CD14-positive monocyte (primary cell): Measurements from ENCODE around the gene SNX8. TPM values are rescaled to one million over a fixed set of nuclear protein-coding genes. Genes with fewer than 3 reads are reported as not detected.
A peak's percentile ranks its signal among the peaks of the same experiment; 100 is the strongest.

ENCODE experiments used
- DNase-seq, 3 donors: peaks; one replicate each; pipeline ENCODE4 v3.0.0-alpha.2; 2011 to 2022
- H2AFZ ChIP-seq: 2 replicates; pipeline ENCODE4 v1.6.0; 2012; ENCODE audit warnings: mild to moderate bottlenecking, low read depth, low read length, inconsistent platforms; ENCODE audit not compliant: insufficient read depth, poor library complexity, severe bottlenecking
- H3K27ac ChIP-seq, 2 donors: 1 replicate in 1 of 2; 2 replicates in 1 of 2; pipeline ENCODE4 v1.5.1; 2012 to 2013; ENCODE audit warnings: low read length in 2 of 2, control low read depth in 1 of 2, inconsistent platforms in 1 of 2, low read depth in 1 of 2, mild to moderate bottlenecking in 1 of 2
- H3K27me3 ChIP-seq, 2 donors: one replicate each; pipeline versions ENCODE4 v1.6.0 to v1.6.1; 2011 to 2013; ENCODE audit warnings: low read length in 2 of 2; ENCODE audit not compliant: control insufficient read depth in 2 of 2, insufficient read depth in 2 of 2
- H3K36me3 ChIP-seq, 2 donors: replicated peaks in 1 of 2; 1 replicate in 1 of 2; 2 replicates in 1 of 2; pipeline versions ENCODE4 v1.5.1 to v1.6.1; 2012 to 2013; ENCODE audit warnings: low read length in 2 of 2, control low read depth in 1 of 2, inconsistent platforms in 1 of 2, mild to moderate bottlenecking in 1 of 2; ENCODE audit not compliant: insufficient read depth in 2 of 2, control insufficient read depth in 1 of 2
- H3K4me1 ChIP-seq, 2 donors: 1 replicate in 1 of 2; 2 replicates in 1 of 2; pipeline versions ENCODE4 v1.5.1 to v1.6.1; 2012 to 2013; ENCODE audit warnings: low read length in 2 of 2, control low read depth in 1 of 2, inconsistent platforms in 1 of 2, mild to moderate bottlenecking in 1 of 2, moderate library complexity in 1 of 2; ENCODE audit not compliant: insufficient read depth in 2 of 2, control insufficient read depth in 1 of 2
- H3K4me2 ChIP-seq: replicated peaks from 2 replicates; pipeline ENCODE3; 2012; ENCODE audit warnings: low read length, moderate library complexity, mild to moderate bottlenecking; ENCODE audit not compliant: poor library complexity, severe bottlenecking; ENCODE audit errors: extremely low read depth
- H3K4me3 ChIP-seq, 3 experiments: fragments of 200-600 bp in 1 of 3; sonication (generic) in 1 of 3; replicated peaks in 1 of 3; 1 replicate in 2 of 3; 2 replicates in 1 of 3; pipeline ENCODE4 v1.5.1; 2011 to 2013; ENCODE audit warnings: low read length in 3 of 3, mild to moderate bottlenecking in 3 of 3, control low read depth in 2 of 3, low read depth in 2 of 3, inconsistent platforms in 1 of 3, moderate library complexity in 1 of 3
- H3K79me2 ChIP-seq: 2 replicates; pipeline ENCODE4 v1.6.0; 2012; ENCODE audit warnings: mild to moderate bottlenecking, control low read depth, inconsistent platforms, low read length, moderate library complexity; ENCODE audit not compliant: insufficient read depth
- H3K9ac ChIP-seq: 2 replicates; pipeline ENCODE4 v1.6.0; 2017; ENCODE audit warnings: low read length, mild to moderate bottlenecking; ENCODE audit not compliant: insufficient read depth, poor library complexity, severe bottlenecking
- H3K9me3 ChIP-seq, 2 donors: replicated peaks in 1 of 2; 1 replicate in 1 of 2; 2 replicates in 1 of 2; pipeline versions ENCODE4 v1.5.1 to v1.6.1; 2012 to 2013; ENCODE audit warnings: low read length in 2 of 2, control low read depth in 1 of 2; ENCODE audit not compliant: control insufficient read depth in 1 of 2, insufficient read depth in 1 of 2
- H4K20me1 ChIP-seq: 2 replicates; pipeline ENCODE4 v1.6.0; 2012; ENCODE audit warnings: mild to moderate bottlenecking, low read length, control low read depth, moderate library complexity; ENCODE audit not compliant: insufficient read depth
- H3K27ac Mint-ChIP-seq, 7 donors: one replicate each; pipeline ENCODE4 v1.8.0; 2020; ENCODE audit warnings: mild to moderate bottlenecking in 7 of 7, mixed read lengths in 7 of 7, moderate library complexity in 6 of 7, inconsistent platforms in 2 of 7
- H3K27me3 Mint-ChIP-seq, 3 donors: one replicate each; pipeline ENCODE4 v1.8.0; 2021 to 2022; ENCODE audit warnings: low read depth in 3 of 3, mild to moderate bottlenecking in 3 of 3, mixed read lengths in 3 of 3, moderate library complexity in 3 of 3, inconsistent platforms in 1 of 3
- H3K36me3 Mint-ChIP-seq, 2 donors: one replicate each; pipeline ENCODE4 v1.8.0; 2020; ENCODE audit warnings: mixed read lengths in 2 of 2, inconsistent platforms in 1 of 2, mild to moderate bottlenecking in 1 of 2
- H3K4me1 Mint-ChIP-seq: one replicate; pipeline ENCODE4 v1.8.0; 2020; ENCODE audit warnings: mild to moderate bottlenecking, mixed read lengths
- H3K4me3 Mint-ChIP-seq, 2 donors: one replicate each; pipeline ENCODE4 v1.8.0; 2020; ENCODE audit warnings: mild to moderate bottlenecking in 2 of 2, mixed read lengths in 2 of 2, moderate library complexity in 1 of 2
- H3K9me3 Mint-ChIP-seq, 7 donors: one replicate each; pipeline ENCODE4 v1.8.0; 2020 to 2022; ENCODE audit warnings: mixed read lengths in 7 of 7, mild to moderate bottlenecking in 6 of 7, moderate library complexity in 6 of 7, inconsistent platforms in 2 of 7
- WGBS: methylation state at CpG from one replicate; pipeline ENCODE4 v1.1.5; 2013; ENCODE audit warnings: missing lambda C conversion rate; ENCODE audit not compliant: insufficient coverage; 5-methylcytosine and 5-hydroxymethylcytosine counted together
- intact Hi-C, 2 donors: fragments of 100-400 bp; cut with micrococcal nuclease; formaldehyde crosslinking; loops; one replicate each; pipeline versions ENCODE4 v1.15.0 to v1.15.1; 2023
- polyA plus RNA-seq, 3 donors: library from polyadenylated mRNA; depleted of rRNA in 1 of 3; unstranded in 2 of 3; stranded (reverse) in 1 of 3; fragments of 300-500 nt in 2 of 3; fragments of >200 nt in 1 of 3; fragmentation: Illumina TruSeq in 2 of 3; gene quantifications; 1 replicate in 2 of 3; 2 replicates in 1 of 3; pipeline ENCODE4 v1.2.3, GENCODE V29; 2012 to 2021
- TF ChIP-seq, protein P1 (sequence below): fragments of 200-600 bp; IDR thresholded peaks from one replicate; pipeline ENCODE4 v1.8.0; 2022; ENCODE audit warnings: antibody characterized with exemption, mild to moderate bottlenecking

SNX8 gene
- polyA plus RNA-seq, 3 donors = 15.4 to 43.7 (median 41.9) TPM

DNA sequence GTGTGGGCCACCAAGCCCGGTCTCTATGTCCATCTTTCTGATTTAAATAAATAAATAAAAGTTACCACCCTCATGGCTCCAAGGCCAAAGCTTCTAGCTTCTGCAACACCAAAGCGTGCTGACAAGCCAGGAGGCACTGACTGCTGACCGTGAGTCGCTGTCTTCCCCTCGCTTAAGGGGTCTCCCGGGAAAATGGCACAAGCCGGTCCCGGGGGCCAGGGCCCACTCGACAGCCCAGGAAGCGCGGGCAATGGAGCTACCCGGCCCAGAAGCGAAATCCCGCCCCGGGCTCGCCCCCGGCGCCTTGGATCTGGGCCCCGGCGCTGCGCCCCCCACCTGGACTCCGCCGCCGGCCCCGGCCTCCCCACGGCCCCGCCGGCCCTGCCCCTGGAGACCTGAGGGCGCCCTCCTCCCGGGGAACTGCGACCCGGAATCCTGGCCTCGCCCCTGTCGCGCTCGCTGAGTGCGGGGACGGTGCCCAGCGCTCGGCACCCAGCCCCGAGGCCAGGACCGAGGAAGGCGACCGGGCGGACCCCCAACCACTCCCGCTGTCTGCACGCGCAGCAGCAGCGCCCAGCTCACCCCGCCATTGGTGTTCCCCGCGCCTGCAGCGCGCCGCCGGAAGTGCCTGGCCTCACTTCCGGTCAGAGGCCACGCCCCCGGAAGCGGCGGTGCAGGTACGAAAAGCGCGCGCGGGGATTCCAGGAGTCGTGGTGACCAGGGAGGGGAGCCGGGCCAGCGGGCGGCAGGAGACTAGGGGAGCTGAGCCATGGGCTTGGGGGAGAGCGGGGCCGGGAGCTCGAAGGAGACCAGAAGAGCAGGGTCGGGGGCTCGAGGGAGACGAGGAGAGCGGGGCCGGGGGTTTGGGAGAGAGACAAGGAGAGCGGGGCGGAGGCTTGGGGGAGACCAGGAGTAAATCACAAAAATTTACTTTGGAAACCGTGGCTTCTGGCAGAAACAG is 72.4 kb downstream of the SNX8 start, which contains the start of the genes MRM2 and NUDT1:
TSS of gene MRM2 (minus strand) at position 626 of the 961 bp plus-strand sequence. CDS start at position 590, 36 bp downstream.
TSS of gene NUDT1 (plus strand) at position 647 of the 961 bp plus-strand sequence. CDS start 2,349 bp downstream, outside the sequence.
- under 1% methylated on average over 68 of the region's 81 CpGs for WGBS
- peak; percentile 67 to 81 (median 77) for DNase-seq
- H3K27me3 ChIP-seq = no peaks in the 10 kb centered on the region
- H3K4me3 ChIP-seq = peak within 1 kb of the TSS; percentile 77 to 93 (median 86)
- peak within 1 kb of the TSS; percentile 90 for H3K4me2 ChIP-seq
- Mint-ChIP-seq H3K27me3 (peaks cover 0 to 6% (median 0%) of the 10 kb centered on the region in 3 donors), H3K36me3 (peaks cover 20 to 38% of the 10 kb centered on the region in 2 donors), H3K9me3 (peaks cover 0 to 3% (median 2%) of the 10 kb centered on the region in 7 donors), H3K4me1 (peaks cover 76% of the 10 kb centered on the region), H3K4me3 (peak within 1 kb of the TSS; percentile 91 to 92), H3K27ac (peak within 1 kb of the TSS; percentile 79 to 95 (median 90))
- peaks cover 52% of the 10 kb centered on the region for H3K79me2 ChIP-seq
- intact Hi-C loops = loop anchor here (1.0 to 5.0 kb wide), 2 partner anchors 10 to 70 kb away; partner anchors contain the start of genes SNX8 (in 2 of the 2) and MAD1L1 (in 1 of the 2)
- peaks cover 4% of the 10 kb centered on the region for H4K20me1 ChIP-seq
- H3K9me3 ChIP-seq = no peaks in the 10 kb centered on the region
- peaks cover 74 to 77% of the 10 kb centered on the region in 2 donors for H3K4me1 ChIP-seq
- TF ChIP-seq, protein P1, sequence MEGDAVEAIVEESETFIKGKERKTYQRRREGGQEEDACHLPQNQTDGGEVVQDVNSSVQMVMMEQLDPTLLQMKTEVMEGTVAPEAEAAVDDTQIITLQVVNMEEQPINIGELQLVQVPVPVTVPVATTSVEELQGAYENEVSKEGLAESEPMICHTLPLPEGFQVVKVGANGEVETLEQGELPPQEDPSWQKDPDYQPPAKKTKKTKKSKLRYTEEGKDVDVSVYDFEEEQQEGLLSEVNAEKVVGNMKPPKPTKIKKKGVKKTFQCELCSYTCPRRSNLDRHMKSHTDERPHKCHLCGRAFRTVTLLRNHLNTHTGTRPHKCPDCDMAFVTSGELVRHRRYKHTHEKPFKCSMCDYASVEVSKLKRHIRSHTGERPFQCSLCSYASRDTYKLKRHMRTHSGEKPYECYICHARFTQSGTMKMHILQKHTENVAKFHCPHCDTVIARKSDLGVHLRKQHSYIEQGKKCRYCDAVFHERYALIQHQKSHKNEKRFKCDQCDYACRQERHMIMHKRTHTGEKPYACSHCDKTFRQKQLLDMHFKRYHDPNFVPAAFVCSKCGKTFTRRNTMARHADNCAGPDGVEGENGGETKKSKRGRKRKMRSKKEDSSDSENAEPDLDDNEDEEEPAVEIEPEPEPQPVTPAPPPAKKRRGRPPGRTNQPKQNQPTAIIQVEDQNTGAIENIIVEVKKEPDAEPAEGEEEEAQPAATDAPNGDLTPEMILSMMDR = no peak
- H3K27ac ChIP-seq = peak within 1 kb of the TSS; percentile 37 to 82
- peaks cover 12 to 18% of the 10 kb centered on the region in 2 donors for H3K36me3 ChIP-seq
- peak within 1 kb of the TSS; percentile 91 for H3K9ac ChIP-seq
- peak within 1 kb of the TSS; percentile 88 for H2AFZ ChIP-seq

DNA sequence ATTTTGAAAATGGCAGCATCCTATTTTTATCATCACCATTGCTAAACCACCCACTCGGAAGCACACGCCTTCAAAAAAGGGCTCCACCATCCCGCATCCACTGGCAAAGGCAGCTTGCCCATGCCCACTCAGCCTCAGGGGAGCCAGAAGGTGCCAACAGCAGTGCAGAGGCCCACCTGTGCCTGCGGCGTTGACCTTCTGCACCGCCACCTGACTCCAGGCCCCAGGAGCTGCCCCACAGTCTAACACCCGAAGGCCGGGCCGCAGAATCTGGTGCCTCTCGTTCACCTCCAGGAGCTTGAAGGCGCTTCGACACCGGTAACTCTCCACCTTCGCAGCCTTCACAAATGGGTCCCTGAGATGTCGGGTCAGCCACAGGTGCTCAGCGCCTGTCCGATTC is 75.0 kb downstream of the SNX8 start:
- peaks cover 72% of the 10 kb centered on the region for H3K79me2 ChIP-seq
- H3K27ac ChIP-seq = peak overlapping the region; percentile 6 to 33
- Mint-ChIP-seq H3K27me3 (peaks cover 0 to 2% (median 0%) of the 10 kb centered on the region in 3 donors), H3K4me3 (no peak overlapping the region), H3K27ac (peak overlapping the region in 4 of 7 donors; percentile 37 to 80 (median 66)), H3K36me3 (peaks cover 31 to 49% of the 10 kb centered on the region in 2 donors), H3K4me1 (peaks cover 57% of the 10 kb centered on the region), H3K9me3 (peaks cover 0 to 3% (median 2%) of the 10 kb centered on the region in 7 donors)
- H4K20me1 ChIP-seq = peaks cover 4% of the 10 kb centered on the region
- no peak overlapping the region for H3K4me3 ChIP-seq
- peaks cover 27 to 34% of the 10 kb centered on the region in 2 donors for H3K36me3 ChIP-seq
- H2AFZ ChIP-seq = no peak overlapping the region
- TF ChIP-seq, protein P1 = no peak
- H3K4me2 ChIP-seq = no peak overlapping the region
- no peaks in the 10 kb centered on the region for H3K9me3 ChIP-seq
- no peak for DNase-seq
- no peak overlapping the region for H3K9ac ChIP-seq
- intact Hi-C loops = no loop called here
- no peaks in the 10 kb centered on the region for H3K27me3 ChIP-seq
- 95% methylated on average over 17 of the region's 17 CpGs for WGBS
- peaks cover 53 to 59% of the 10 kb centered on the region in 2 donors for H3K4me1 ChIP-seq
